ENCODE measurements around the gene ADAMTS6.

DNA sequence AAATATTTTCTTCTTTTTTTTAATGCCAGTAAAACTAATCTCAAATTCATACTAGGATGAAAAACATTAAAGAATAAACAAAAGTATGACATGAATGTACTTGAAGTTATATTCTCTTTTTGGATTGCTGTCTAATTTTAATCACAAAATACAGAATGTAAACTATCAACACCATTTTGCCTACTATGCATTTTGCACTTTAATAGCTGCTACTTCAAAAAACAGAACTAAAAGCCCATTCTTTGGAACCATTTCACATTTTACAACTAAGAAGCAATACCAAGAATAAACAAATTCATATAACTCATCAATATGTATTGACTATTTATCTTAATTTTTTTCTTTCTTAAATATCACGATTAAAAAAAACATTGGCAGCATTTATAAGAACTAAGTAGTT is 58.1 kb downstream of the ADAMTS6 start:
- TF ChIP-seq, protein P1, sequence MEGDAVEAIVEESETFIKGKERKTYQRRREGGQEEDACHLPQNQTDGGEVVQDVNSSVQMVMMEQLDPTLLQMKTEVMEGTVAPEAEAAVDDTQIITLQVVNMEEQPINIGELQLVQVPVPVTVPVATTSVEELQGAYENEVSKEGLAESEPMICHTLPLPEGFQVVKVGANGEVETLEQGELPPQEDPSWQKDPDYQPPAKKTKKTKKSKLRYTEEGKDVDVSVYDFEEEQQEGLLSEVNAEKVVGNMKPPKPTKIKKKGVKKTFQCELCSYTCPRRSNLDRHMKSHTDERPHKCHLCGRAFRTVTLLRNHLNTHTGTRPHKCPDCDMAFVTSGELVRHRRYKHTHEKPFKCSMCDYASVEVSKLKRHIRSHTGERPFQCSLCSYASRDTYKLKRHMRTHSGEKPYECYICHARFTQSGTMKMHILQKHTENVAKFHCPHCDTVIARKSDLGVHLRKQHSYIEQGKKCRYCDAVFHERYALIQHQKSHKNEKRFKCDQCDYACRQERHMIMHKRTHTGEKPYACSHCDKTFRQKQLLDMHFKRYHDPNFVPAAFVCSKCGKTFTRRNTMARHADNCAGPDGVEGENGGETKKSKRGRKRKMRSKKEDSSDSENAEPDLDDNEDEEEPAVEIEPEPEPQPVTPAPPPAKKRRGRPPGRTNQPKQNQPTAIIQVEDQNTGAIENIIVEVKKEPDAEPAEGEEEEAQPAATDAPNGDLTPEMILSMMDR (IDR thresholded peaks at IDR 0.05) = no peak
- TF ChIP-seq POLR2A (IDR thresholded peaks at IDR 0.05) = no peak

All from esophagus squamous epithelium (tissue), 4 donors.